ENCODE measurements around the gene MAPK14.
"Not testable (repeated sequence)": the region's sequence is repeated elsewhere in the genome, so short reads cannot be mapped to it uniquely, and the experiment has no call there.

The MAPK14 gene

GRCh38 chr6:36027501-36028087 is at the start of gene MAPK14:
Gene MAPK14, plus strand, starts transcription at chr6:36027808. Its CDS starts 350 bp downstream, at chr6:36028158.
- DNase-seq = peak; percentile 97

GRCh38 chr6:35980126-35980525 is 47.5 kb upstream of the MAPK14 start:
- DNase-seq = not testable (repeated sequence)

DNA sequence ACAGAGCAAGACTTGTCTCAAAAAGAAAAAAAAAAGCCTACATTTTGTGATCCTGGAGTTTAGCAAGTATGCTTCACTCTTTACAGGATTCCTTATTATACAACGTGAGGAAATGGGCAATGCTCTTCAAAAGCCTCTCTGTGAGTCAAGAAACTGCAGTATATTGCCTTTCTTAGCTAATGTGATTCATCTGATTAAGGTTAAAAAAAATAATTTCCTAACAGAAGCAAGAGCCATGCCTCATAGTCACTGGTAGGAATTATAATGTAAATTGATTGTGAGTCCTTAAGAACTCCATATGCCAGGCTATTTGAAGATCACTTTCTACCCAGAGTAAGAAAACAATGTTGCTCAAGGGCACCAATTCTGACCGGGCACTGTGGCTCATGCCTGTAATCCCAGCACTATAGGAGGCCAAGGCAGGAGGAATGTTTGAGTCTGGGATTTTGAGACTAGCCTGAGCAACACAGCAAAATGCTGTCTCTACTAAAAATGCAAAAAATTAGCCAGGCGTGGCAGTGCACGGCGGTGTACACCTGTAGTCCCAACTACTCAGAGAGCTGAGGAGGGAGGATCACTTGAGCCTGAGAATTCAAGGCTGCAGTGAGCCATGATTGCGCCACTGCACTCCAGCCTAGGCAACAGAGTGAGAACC is 46.5 kb upstream of the MAPK14 start:
- no peak for DNase-seq

- DNase-seq = no peak
Observed at GRCh38 chr6:35984701-35985100, 42.9 kb upstream of the MAPK14 start.

- not testable (repeated sequence) for DNase-seq
Observed at GRCh38 chr6:35988047-35988446, 39.6 kb upstream of the MAPK14 start.

GRCh38 chr6:35993150-35993549 is 34.5 kb upstream of the MAPK14 start:
- no peak for DNase-seq

DNA sequence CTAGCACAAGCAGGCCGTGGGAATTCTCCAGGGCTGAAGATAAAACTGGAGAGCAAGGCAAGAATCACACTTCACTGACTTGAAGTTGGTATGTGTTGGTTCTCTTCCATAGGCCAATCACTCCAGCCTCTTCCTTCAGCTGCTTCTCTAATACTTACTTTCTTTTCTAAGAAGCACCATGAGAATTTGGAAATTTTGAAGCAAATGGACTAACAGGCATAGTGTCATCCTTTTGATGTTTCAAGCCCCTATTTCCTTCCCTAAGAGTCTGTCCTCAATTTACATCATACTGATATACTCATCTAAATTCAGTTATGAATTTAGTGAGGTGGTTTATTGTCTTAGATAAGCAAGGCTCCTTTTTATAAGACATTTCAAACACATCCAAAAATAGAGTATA is 27.2 kb upstream of the MAPK14 start:
- no peak for DNase-seq

- no peak for DNase-seq
Observed at GRCh38 chr6:36015666-36016065, 11.9 kb upstream of the MAPK14 start.

- no peak for DNase-seq
Observed at GRCh38 chr6:36018339-36018738, 9.3 kb upstream of the MAPK14 start.

DNA sequence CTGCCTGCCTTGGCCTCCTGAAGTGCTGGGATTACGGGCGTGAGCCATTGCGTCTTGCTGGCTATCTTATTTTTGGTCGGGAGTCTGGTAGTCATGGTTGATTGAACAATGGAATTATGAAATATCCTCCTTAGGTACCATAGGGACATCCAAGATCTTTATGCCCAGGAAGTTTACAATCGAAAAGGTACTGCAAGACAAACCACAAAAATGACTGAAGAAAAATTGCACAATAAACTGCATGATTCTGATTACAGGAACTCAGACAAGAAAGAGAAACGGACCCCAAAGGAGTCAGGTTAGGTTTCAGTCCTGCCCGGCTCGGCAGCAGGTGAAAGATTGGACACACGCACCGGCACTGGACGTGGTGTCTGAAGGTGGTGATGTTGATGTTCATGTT is 8.4 kb upstream of the MAPK14 start:
- no peak for DNase-seq

DNA sequence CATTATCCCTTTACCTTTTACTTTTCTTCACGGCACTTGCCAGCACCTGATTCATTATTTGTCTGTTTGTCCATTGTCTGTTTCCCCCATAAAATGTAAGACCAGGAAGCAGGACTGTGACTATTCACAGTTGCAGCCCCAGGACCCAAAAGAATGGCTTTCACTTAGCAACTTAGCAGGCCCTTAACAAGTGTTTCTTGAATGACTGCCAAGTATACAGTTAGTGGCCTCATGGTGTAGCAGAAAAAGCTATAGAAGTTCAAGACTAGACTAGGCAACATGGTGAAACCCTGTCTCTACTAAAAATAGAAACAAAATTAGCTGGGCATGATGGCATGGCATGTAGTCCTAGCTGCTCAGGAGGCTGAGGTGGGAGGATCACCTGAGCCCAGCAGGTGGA is 7.5 kb upstream of the MAPK14 start:
- DNase-seq = no peak

DNA sequence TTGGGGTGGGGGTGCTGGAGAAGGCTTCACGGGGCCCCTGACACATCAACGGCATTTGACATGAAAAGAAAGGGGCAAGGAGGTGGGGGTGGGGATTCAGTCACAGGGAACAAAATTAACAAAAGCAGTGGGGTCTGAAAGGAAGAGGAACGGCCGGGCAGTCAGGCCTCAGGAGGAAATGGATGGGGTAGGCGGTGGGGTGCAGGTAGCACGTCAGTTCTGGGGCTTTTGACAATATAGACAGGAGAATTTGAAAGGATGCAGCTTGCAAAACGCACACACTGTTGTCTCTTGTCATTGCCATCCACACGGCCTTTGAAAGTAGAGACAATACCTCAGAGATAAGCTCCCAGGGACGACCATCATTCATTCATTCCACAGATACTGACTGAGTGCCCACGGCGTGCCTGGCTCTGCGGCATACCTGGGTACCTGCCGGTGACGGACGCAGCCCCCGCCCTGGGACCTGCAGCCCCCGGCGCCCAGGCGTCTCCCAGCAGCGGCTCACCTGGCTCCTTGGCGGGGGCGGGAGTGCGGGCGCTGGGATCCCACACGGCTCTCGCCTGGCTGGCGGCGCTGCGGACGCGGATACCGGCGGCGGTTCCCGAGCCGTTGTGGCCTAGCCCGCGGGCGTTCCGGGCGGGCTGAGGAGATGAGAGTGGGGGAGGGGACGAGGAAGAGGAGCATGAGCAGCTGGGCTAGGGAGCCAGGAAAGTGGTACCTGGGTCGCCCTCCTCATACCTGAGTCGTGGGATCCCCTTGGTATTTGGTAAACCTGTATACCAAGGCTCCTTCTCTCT is 3.4 kb upstream of the MAPK14 start, which contains the start of gene SLC26A8:
SLC26A8 (minus strand) TSS at position 646 of the 800 bp plus-strand sequence. CDS start 4,934 bp downstream, outside the sequence.
- DNase-seq = no peak

DNA sequence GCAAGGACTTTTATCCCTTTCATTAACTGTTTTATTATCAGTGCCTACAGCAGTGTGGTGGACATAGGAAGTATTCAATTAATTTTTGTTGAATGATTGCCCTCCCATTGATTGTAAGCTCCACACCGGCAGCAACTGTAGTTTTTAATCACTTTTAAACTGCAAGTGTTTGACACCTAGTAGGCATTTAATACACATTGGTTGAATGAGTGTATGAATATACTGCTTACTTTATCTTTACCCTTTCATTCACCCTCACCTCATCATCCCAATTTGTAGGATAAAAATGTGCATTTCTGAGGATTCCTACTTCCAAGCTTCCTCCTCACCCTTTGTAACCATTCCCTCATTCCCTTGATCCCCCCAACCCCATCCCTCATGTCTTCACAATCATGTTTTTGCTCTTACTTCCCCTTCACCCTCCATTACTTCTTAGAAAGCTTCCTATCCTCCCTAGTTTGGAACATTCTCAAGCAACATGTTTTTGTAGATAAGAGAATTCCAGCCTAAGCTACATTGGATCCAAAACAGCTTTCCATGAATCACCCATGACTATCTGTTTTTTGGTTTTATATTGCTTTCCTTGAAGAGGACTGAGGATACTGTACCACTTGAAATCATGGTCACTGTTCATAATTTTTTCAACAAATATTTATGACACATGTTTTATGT is 2.2 kb upstream of the MAPK14 start:
- no peak for DNase-seq

DNA sequence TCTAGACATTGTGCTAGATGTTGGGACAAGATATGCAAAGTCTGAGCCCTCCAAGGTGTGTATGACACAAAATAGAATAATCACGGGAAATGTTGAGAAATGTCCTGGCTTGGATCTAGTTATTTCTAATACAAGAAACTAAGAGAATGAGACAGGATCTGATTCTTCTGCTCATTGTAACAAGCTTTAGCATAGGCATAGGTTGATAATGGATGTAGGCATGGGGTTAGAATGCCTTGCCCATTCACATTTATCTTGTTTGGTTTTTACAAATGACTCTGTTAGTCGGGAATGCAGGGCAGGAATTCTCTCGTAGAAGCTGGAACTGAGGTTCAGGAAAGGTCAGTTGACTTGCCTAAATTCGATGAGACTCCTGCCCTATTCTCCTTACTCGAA is 1.7 kb upstream of the MAPK14 start:
- no peak for DNase-seq

GRCh38 chr6:36028088-36028876 is 674 bp downstream of the MAPK14 start:
- DNase-seq = peak; percentile 51

- peak; percentile 74 for DNase-seq
Observed at GRCh38 chr6:36028877-36029324, 1.3 kb downstream of the MAPK14 start.

DNA sequence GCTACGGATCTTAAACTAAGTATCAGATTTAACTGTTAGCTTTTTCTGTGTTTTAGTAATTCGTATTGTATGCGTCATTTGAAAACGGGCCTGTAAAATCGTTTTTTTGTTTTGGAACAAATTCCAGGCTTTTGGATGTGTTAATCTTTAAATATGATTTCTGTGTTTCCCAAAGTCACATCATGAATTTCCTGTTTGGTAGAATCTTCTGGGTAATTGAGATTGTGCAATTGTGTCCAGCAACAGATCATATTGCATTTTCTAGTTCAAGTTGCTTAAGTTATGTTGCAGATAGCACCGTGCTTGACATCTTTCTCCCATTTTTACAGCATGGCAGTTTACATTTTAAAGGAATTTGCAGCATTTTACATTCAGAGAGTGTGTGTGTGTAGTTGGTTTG is 1.9 kb downstream of the MAPK14 start:
- DNase-seq = no peak

- DNase-seq = no peak
Observed at GRCh38 chr6:36032261-36032660, 4.7 kb downstream of the MAPK14 start.

DNA sequence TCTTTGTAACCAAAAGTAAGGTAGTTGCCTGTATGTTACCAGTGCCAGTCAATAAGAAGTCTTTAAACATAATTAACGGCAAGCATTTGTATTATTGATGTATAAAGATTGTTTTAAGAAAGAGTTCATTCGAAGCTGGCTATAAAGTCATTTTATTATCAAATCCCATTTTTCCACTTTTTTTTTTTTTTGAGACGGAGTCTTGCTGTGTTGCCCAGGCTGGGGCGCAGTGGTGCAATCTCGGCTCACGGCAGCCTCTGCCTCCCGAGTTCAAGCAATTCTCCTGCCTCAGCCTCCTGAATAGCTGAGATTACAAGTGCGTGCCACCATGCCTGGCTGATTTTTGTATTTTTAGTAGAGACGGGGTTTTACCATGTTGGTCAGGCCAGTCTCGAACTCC is 5.5 kb downstream of the MAPK14 start:
- not testable (repeated sequence) for DNase-seq

- no peak for DNase-seq
Observed at GRCh38 chr6:36033935-36034334, 6.3 kb downstream of the MAPK14 start.

GRCh38 chr6:36034441-36034840 is 6.8 kb downstream of the MAPK14 start:
- no peak for DNase-seq

DNA sequence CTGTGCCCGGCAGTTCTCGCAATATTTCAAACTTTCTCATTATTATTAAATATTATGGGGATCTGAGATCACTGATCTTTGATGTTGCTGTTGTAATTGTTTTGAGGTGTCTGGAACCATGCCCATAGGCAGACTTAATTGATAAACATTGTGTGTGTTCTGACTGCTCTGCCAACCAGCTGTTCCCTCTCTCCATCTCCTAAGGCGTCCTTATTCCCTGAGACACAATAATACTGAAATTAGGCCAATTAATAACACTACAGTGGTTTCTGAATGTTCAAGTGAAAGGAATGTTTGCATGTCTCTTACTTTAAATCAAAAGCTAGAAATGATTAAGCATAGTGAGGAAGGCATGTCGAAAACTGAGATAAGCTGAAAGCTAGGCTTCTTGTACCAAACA is 7.6 kb downstream of the MAPK14 start:
- DNase-seq = no peak

Measured in NK-92 treated with Interleukin-12 subunit alpha and Interleukin-12 subunit beta, amount 100 ng/mL, for 24 hours (cell line).